ENCODE results near the gene COQ8B.

COQ8B gene

GRCh38 chr19:40739871-40740703 lies 23.4 kb upstream of the COQ8B start:
- no peak for TF ChIP-seq CTCF (IDR thresholded peaks at IDR 0.05)

DNA sequence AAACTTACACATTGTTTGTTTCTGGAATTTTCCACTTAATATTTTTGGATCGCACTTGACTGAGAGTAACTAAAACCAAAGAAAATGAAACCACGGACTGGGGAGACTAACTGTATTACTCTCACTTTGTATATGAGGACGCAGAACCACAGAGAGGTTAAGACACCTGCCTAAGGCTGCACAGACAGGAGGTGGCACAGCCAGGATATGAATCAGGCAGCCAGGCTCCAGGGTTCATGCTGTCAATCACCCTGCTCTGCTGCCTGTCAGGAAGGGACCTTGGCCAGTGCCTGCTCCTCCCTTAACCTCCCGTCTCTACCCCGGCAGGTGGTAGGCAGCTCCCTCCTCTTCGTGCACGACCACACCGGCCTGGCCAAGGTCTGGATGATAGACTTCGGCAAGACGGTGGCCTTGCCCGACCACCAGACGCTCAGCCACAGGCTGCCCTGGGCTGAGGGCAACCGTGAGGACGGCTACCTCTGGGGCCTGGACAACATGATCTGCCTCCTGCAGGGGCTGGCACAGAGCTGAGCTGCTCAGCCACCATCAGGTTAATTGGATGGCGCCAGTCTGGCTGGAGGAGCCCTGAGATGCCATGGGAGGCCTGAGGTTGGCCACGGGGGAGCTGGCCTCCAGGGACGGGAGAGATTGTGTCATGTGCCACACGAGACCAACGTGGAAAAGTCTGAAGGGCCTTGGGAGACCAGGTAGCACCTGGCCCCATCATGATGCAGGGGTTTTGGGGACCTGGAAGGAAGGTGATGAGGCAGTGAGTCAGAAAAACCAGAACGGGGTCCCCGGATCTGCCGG lies 22.5 kb upstream of the COQ8B start:
- TF ChIP-seq CTCF (IDR thresholded peaks at IDR 0.05): no peak

DNA sequence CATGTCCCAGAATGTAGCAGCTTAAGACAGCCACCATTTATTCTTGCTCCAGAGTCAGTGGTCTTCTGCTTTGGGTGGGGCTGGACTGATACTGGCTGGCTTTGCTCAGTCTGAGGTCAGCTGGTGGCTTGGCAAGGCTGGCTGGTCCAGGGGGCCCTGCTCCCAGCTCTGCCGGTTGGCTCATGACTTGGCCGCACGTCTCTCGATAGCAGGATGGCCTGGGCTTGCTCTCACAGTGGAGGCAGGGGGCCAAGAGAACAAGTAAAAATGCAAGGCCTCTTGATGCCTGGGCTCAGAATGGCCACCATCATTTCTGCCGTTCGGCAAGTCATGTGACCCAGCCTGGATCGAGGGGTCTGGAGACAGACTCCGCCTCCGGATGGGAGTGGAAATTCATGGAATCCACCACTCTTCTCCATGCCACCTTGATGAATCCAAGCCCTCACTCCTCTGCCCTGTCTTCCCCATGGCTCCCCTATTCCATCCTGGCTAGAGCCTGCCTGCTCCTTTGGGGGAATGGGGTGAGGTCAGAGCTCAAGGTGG lies 20.5 kb upstream of the COQ8B start:
- TF ChIP-seq CTCF (IDR thresholded peaks at IDR 0.05): no peak

DNA sequence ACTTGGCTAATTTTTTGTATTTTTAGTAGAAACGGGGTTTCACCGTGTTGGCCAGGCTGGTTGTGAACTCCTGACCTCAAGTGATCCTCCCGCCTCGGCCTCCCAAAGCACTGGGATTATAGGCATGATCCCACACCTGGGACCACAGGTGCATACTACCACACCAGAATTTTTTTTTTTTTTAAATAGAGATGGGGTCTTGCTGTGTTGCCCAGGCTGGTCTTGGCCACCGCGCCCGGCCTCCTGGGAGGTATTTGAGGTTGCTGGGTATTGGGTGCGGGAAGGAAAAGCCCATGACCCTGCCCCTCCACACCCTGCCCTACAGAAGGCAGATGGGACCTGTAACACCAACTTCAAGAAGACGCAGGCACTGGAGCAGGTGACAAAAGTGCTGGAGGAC lies 20.0 kb upstream of the COQ8B start:
- TF ChIP-seq CTCF (IDR thresholded peaks at IDR 0.05): no peak

GRCh38 chr19:40735013-40735771 lies 18.5 kb upstream of the COQ8B start:
- TF ChIP-seq CTCF (IDR thresholded peaks at IDR 0.05): no peak

GRCh38 chr19:40733149-40733548 lies 16.5 kb upstream of the COQ8B start:
- TF ChIP-seq CTCF (IDR thresholded peaks at IDR 0.05): no peak

- no peak for TF ChIP-seq CTCF (IDR thresholded peaks at IDR 0.05)
These were observed 9.6 kb upstream of the COQ8B start for GRCh38 chr19:40726279-40726678.

Measured in LNCAP (cell line).